MCF 10A (cell line): ENCODE data around the gene RFX5. TPM values are rescaled to one million over a fixed set of nuclear protein-coding genes. Genes with fewer than 3 reads are reported as not detected.

Experiments
- BruUV-seq: library from RNA; stranded (reverse); fragments of 400-500 nt; replicated peaks from 2 replicates; lab custom pipeline; 2021; lab: Mats Ljungman, UMichigan
- CTCF ChIA-PET: fragments of 300-600 bp; sonication (Branson Sonifier 250); formaldehyde crosslinking; extraction: SDS; loops from one replicate; lab custom pipeline; 2021; ENCODE audit warnings: antibody characterized with exemption, inconsistent platforms; lab: Yijun Ruan, JAX
- POLR2A ChIA-PET: fragments of 300-600, 350-650 bp; sonication (Branson Sonifier 250); formaldehyde crosslinking; extraction: SDS; loops from one replicate; lab custom pipeline; 2020; ENCODE audit warnings: antibody characterized with exemption, inconsistent platforms; lab: Yijun Ruan, JAX
- DNase-seq: peaks from one replicate; pipeline ENCODE4 v3.0.0-alpha.2; 2018; ENCODE audit not compliant: unreplicated experiment
- H3K27ac Mint-ChIP-seq: one replicate; pipeline ENCODE4 v1.8.0; 2022; ENCODE audit warnings: mild to moderate bottlenecking, low read depth, mixed read lengths; ENCODE audit not compliant: unreplicated experiment
- H3K27me3 Mint-ChIP-seq: one replicate; pipeline ENCODE4 v1.8.0; 2022; ENCODE audit warnings: mixed read lengths; ENCODE audit not compliant: insufficient read depth, unreplicated experiment
- H3K36me3 Mint-ChIP-seq: one replicate; pipeline ENCODE4 v1.8.0; 2022; ENCODE audit warnings: mild to moderate bottlenecking, moderate library complexity, mixed read lengths; ENCODE audit not compliant: insufficient read depth, unreplicated experiment
- H3K4me1 Mint-ChIP-seq: one replicate; pipeline ENCODE4 v1.8.0; 2022; ENCODE audit warnings: mixed read lengths; ENCODE audit not compliant: insufficient read depth, unreplicated experiment
- H3K4me3 Mint-ChIP-seq: one replicate; pipeline ENCODE4 v1.8.0; 2022; ENCODE audit warnings: mild to moderate bottlenecking, moderate library complexity, mixed read lengths; ENCODE audit not compliant: unreplicated experiment
- H3K9me3 Mint-ChIP-seq: one replicate; pipeline ENCODE4 v1.8.0; 2022; ENCODE audit warnings: mixed read lengths; ENCODE audit not compliant: unreplicated experiment
- CTCF ChIP-seq: fragments of 200-600 bp; IDR thresholded peaks from one replicate; pipeline ENCODE4 v1.8.0; 2022; ENCODE audit warnings: antibody characterized with exemption, mild to moderate bottlenecking; ENCODE audit not compliant: unreplicated experiment
- intact Hi-C: fragments of 100-400 bp; cut with micrococcal nuclease; formaldehyde crosslinking; loops from 2 replicates; pipeline ENCODE4 v1.14.1; 2022
- total RNA-seq: library from RNA; stranded (reverse); gene quantifications from 2 replicates; pipeline ENCODE4 v1.2.3, GENCODE V29; 2022

Gene RFX5
- total RNA-seq, 1 experiment from 2014 or later: 26.5 TPM

DNA sequence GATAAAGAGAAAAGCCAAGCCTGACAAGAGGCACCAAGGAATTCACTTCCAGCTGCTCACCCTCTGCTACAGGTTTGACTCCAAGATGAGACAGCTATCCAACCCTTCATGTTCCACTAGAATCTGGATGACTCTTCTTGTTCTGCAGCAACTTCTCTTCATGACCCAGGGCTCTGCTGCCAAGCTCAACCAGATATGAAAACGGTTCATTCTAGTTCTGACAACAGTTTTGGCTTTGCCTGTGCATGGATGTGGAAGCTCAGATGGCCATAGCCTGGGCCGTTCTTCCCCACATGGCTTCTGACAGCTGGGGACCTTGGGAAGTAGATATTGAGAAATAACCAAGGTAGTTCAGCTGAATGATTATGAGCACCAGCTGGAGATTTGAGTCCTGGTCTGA, 33.6 kb downstream of the RFX5 start:
- ChIA-PET POLR2A (interaction anchor here (0.6 to 10.5 kb wide), 11 partner anchors 13 to 307 kb away, joined by 3 to 253 read pairs (median 4); partner anchors contain the start of genes MINDY1, PI4KB, PSMB4 and PSMD4), CTCF (interaction anchor here (2.6 to 27.4 kb wide), 3 partner anchors 13 to 27 kb away, joined by 11 to 566 read pairs (median 115); partner anchors contain the start of gene PI4KB)
- Mint-ChIP-seq H3K27ac (peak overlapping the region; percentile 49), H3K4me3 (no peak overlapping the region), H3K4me1 (peaks cover 40% of the 10 kb centered on the region), H3K27me3 (no peaks in the 10 kb centered on the region), H3K9me3 (no peaks in the 10 kb centered on the region), H3K36me3 (peaks cover 76% of the 10 kb centered on the region)
- BruUV-seq: no TSS peak
- TF ChIP-seq CTCF: no peak
- intact Hi-C loops: no loop called here
- DNase-seq: no peak

- H3K4me3 Mint-ChIP-seq: no peak overlapping the region
- ChIA-PET CTCF (interaction anchor here (0.6 to 27.4 kb wide), 8 partner anchors 12 to 578 kb away, joined by 3 to 566 read pairs (median 9); partner anchors contain the start of genes PI4KB, PSMB4 and ZNF687), POLR2A (interaction anchor here (1.0 to 10.5 kb wide), 13 partner anchors 8 to 118 kb away, joined by 3 to 253 read pairs (median 10); partner anchors contain the start of genes PI4KB, PSMB4, PSMD4 and RFX5)
- H3K27ac Mint-ChIP-seq: peak overlapping the region; percentile 95
- H3K27me3 Mint-ChIP-seq: no peaks in the 10 kb centered on the region
- H3K9me3 Mint-ChIP-seq: no peaks in the 10 kb centered on the region
- TF ChIP-seq CTCF: no peak
- intact Hi-C loops: no loop called here
- BruUV-seq: no TSS peak
- H3K36me3 Mint-ChIP-seq: peaks cover 76% of the 10 kb centered on the region
- H3K4me1 Mint-ChIP-seq: peaks cover 40% of the 10 kb centered on the region
- DNase-seq: no peak
These were observed 34.2 kb downstream of the RFX5 start for GRCh38 chr1:151312826-151313225.

DNA sequence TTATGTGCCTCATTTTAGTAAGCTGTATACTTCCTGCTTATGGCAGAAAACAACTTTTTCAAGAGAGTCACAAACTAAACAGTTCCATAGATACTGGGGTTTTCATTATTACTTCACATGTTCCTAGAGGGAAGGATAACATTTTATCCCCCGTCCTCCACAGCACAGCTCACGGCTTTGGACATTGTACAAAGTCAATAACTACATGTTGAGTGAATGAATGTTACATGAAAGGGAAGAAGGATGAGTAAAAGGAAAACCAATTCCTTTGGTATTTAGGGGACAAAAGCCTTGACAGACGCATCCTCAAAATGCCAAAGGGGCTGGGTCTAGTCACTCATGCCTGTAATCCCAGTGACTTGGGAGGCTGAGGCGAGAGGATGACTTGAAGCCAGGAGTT, 34.6 kb downstream of the RFX5 start:
- ChIA-PET POLR2A (interaction anchor here (1.0 to 10.5 kb wide), 19 partner anchors 8 to 146 kb away, joined by 3 to 253 read pairs (median 6); partner anchors contain the start of genes PI4KB, PSMB4, PSMD4 and RFX5), CTCF (interaction anchor here (0.6 to 27.4 kb wide), 11 partner anchors 12 to 752 kb away, joined by 3 to 566 read pairs (median 3); partner anchors contain the start of genes PI4KB, PSMB4 and ZNF687)
- no TSS peak for BruUV-seq
- H3K27ac Mint-ChIP-seq: peak overlapping the region; percentile 95
- peaks cover 75% of the 10 kb centered on the region for H3K36me3 Mint-ChIP-seq
- H3K27me3 Mint-ChIP-seq: no peaks in the 10 kb centered on the region
- TF ChIP-seq CTCF: no peak
- H3K4me3 Mint-ChIP-seq: no peak overlapping the region
- intact Hi-C loops: no loop called here
- H3K9me3 Mint-ChIP-seq: no peaks in the 10 kb centered on the region
- DNase-seq: no peak
- peaks cover 40% of the 10 kb centered on the region for H3K4me1 Mint-ChIP-seq

DNA sequence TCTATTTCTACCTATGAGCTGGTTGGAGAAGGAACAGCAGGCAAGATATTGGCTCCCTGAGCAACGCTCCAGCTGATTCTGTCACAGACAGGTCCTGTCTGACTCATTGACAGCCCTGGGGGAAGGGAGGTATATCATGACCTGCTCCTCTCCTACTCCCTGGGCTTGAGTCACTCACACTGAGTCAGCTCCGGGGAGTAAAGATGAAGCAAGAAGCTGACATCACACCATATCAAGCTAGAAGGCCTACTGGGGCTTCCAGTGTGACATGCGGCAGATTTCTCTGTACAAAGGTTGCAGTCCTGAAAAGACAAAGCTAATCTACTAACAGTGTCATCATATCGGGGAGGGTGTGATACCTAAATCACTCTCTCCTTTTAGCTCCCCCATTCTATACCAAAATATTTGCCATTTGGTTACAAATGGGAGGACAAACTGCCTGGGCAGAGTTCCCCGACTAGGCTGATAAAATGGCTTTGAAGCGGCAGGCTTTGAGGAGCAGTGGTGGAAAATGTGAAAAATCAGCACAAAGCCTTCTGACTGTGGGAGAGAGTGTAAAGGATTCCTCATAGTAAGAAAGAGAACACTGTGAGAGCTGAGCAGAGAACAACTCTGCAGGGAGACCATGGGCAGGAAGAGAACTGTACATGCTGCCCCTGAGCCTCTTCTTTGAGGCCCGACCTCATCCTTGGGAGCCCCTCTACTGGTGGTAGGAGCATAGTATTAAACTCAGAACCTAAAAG, 35.3 kb downstream of the RFX5 start:
- TF ChIP-seq CTCF: no peak
- Mint-ChIP-seq H3K4me1 (peaks cover 40% of the 10 kb centered on the region), H3K36me3 (peaks cover 75% of the 10 kb centered on the region), H3K4me3 (no peak overlapping the region), H3K27ac (peak overlapping the region; percentile 95), H3K27me3 (no peaks in the 10 kb centered on the region), H3K9me3 (no peaks in the 10 kb centered on the region)
- POLR2A ChIA-PET: interaction anchor here (0.6 to 10.5 kb wide), 30 partner anchors 9 to 393 kb away, joined by 3 to 253 read pairs (median 4); partner anchors contain the start of genes PI4KB, PIP5K1A, PSMB4 and RFX5
- intact Hi-C loops: loop anchor here (1.0 to 2.0 kb wide), 2 partner anchors 16 to 87 kb away; partner anchors contain the start of genes PI4KB and PSMB4
- BruUV-seq: TSS peak; percentile 100
- CTCF ChIA-PET: interaction anchor here (0.6 to 27.4 kb wide), 20 partner anchors 9 to 751 kb away, joined by 3 to 566 read pairs (median 4); partner anchors contain the start of genes PI4KB, PSMB4 and ZNF687
- peak; percentile 100 for DNase-seq
